ENCODE measurements around the gene KLHL2. TPM values are rescaled to one million over a fixed set of nuclear protein-coding genes. Genes with fewer than 3 reads are reported as not detected.
A peak's percentile ranks its signal among the peaks of the same experiment; 100 is the strongest.

KLHL2 gene
- total and polyA plus RNA-seq, 2 experiments from 2014 or later = 8.2 to 21.3 TPM

DNA sequence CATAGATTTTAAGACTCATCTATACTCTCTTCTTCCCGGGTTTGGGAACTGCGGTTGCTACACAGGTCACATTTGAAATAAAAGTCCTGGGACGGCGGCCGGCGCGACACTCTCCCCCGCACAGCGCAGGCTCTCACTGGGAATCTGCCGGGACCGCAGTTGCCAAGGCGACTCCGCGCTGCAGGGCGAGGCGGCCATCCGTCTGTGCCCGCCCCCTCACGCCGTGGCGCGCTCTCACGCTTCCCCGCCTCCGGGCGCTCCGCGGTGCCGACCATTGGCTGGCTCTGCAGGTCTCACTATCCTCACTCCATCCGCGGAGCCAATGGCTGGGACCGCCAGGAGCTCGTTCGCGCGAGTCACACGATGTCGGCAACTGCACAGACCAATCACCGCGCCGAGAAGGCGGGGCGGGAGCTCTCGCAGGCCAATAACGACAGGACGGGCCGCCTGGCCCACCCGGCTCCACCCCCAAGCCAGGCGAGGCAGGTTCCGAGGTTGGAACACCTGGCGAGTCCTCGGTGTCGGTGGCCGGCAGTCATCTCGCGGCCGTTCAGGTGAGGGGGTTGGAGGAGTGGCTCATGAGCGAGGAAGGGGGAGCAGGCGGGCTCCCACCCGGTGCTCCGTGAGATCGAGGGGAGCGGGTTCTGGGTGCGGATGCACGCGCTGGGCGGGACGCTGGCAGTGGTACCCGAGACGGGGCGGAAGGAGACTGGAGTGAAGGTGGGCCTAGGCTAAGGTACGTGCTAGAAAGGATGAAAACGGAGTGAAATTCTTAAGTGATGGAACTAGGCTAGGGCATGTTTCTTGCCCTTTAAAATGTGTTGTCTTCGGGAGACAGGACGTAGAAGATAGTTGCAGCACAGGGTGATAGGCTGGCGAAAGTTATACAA lies 120.1 kb downstream of the KLHL2 start, which contains the start of gene MSMO1:
MSMO1 (plus strand) TSS at position 459 of the 890 bp plus-strand sequence. CDS start 5,702 bp downstream, outside the sequence.
- Histone ChIP-seq H4K20me1 (ENCODE audit: insufficient read depth, poor library complexity, severe bottlenecking) (peaks cover 42% of the 10 kb centered on the region), H3K4me3 (peak within 1 kb of the TSS; percentile 43), H2AFZ (peak within 1 kb of the TSS; percentile 42), H3K9me3 (ENCODE audit: low read depth) (no peaks in the 10 kb centered on the region), H3K36me3 (replicated peaks; ENCODE audit: insufficient read depth, low read depth) (no peaks in the 10 kb centered on the region), H3K79me2 (peaks cover 49% of the 10 kb centered on the region), H3K9me2 (replicated peaks; ENCODE audit: insufficient read depth) (no peaks in the 10 kb centered on the region), H3K27ac (peak within 1 kb of the TSS; percentile 95), H3K4me2 (peak within 1 kb of the TSS; percentile 82), H3K4me1 (ENCODE audit: insufficient read depth) (peaks cover 14% of the 10 kb centered on the region), H3K27me3 (no peaks in the 10 kb centered on the region)
- peak; percentile 99 for DNase-seq (ENCODE audit: low spot score)
- TF ChIP-seq EZH2 (IDR thresholded peaks at IDR 0.05; ENCODE audit: borderline replicate concordance) = no peak
- TF ChIP-seq, protein P1, sequence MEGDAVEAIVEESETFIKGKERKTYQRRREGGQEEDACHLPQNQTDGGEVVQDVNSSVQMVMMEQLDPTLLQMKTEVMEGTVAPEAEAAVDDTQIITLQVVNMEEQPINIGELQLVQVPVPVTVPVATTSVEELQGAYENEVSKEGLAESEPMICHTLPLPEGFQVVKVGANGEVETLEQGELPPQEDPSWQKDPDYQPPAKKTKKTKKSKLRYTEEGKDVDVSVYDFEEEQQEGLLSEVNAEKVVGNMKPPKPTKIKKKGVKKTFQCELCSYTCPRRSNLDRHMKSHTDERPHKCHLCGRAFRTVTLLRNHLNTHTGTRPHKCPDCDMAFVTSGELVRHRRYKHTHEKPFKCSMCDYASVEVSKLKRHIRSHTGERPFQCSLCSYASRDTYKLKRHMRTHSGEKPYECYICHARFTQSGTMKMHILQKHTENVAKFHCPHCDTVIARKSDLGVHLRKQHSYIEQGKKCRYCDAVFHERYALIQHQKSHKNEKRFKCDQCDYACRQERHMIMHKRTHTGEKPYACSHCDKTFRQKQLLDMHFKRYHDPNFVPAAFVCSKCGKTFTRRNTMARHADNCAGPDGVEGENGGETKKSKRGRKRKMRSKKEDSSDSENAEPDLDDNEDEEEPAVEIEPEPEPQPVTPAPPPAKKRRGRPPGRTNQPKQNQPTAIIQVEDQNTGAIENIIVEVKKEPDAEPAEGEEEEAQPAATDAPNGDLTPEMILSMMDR (IDR thresholded peaks at IDR 0.05; ENCODE audit: poor library complexity) = no peak
- TF ChIP-seq EZH2phosphoT487 (IDR thresholded peaks at IDR 0.05; ENCODE audit: low read depth, severe bottlenecking, unreplicated experiment) = no peak
- WGBS (ENCODE audit: low lambda C conversion rate, missing lambda C conversion rate) = under 1% methylated on average over 73 of the region's 76 CpGs

DNA sequence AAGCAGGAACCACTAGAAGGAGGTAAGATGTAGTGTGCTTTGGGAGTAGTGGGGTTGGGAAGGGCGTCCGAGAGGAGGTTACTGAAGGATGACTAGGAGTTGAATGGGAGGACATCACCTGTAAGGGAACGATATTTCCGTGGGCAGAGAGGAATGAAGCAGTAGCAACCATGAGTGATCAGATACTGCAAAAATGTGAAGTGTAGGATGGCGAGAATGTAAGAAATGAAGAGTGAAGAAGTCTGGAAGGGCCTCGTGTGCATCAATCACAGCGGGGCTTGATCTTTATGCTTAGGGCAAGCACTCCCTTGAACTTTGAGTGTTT lies 120.7 kb downstream of the KLHL2 start:
- Histone ChIP-seq H3K9me3 (ENCODE audit: low read depth) (no peaks in the 10 kb centered on the region), H3K27ac (peak overlapping the region; percentile 93), H2AFZ (peak overlapping the region; percentile 23), H3K4me2 (peak overlapping the region; percentile 82), H3K27me3 (no peaks in the 10 kb centered on the region), H3K4me1 (ENCODE audit: insufficient read depth) (peaks cover 16% of the 10 kb centered on the region), H3K36me3 (replicated peaks; ENCODE audit: insufficient read depth, low read depth) (no peaks in the 10 kb centered on the region), H3K9me2 (replicated peaks; ENCODE audit: insufficient read depth) (no peaks in the 10 kb centered on the region), H4K20me1 (ENCODE audit: insufficient read depth, poor library complexity, severe bottlenecking) (peaks cover 48% of the 10 kb centered on the region), H3K79me2 (peaks cover 55% of the 10 kb centered on the region), H3K4me3 (peak overlapping the region; percentile 43)
- TF ChIP-seq, protein P1 (IDR thresholded peaks at IDR 0.05; ENCODE audit: poor library complexity) = no peak
- TF ChIP-seq EZH2 (IDR thresholded peaks at IDR 0.05; ENCODE audit: borderline replicate concordance) (no peak), EZH2phosphoT487 (IDR thresholded peaks at IDR 0.05; ENCODE audit: low read depth, severe bottlenecking, unreplicated experiment) (no peak)
- 0% methylated on average over 7 of the region's 7 CpGs for WGBS (ENCODE audit: low lambda C conversion rate, missing lambda C conversion rate)
- DNase-seq (ENCODE audit: low spot score) = no peak

DNA sequence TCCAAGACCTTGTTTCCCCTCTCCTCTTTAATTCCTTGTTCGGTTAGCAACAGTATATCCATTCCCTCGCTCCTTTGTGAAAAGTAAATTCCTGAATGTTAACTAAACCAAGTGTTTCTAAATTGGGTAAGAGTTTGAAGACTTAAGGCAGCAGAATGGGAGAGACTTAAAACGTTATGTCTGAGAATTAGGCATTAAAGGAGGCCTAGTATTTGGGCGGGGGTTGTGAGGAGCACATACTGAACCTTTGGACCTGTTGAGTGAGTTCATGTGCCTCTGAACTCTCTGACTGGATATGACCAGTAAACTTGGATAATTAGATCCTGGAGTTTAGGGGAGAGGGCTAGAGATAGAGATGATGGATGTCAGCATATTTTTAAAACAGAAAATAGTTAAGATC lies 121.3 kb downstream of the KLHL2 start:
- no peaks in the 10 kb centered on the region for H3K9me2 ChIP-seq (replicated peaks; ENCODE audit: insufficient read depth)
- H3K36me3 ChIP-seq (replicated peaks; ENCODE audit: insufficient read depth, low read depth) = no peaks in the 10 kb centered on the region
- no peak for TF ChIP-seq EZH2phosphoT487 (IDR thresholded peaks at IDR 0.05; ENCODE audit: low read depth, severe bottlenecking, unreplicated experiment)
- TF ChIP-seq, protein P1 (IDR thresholded peaks at IDR 0.05; ENCODE audit: poor library complexity) = no peak
- no peak for TF ChIP-seq EZH2 (IDR thresholded peaks at IDR 0.05; ENCODE audit: borderline replicate concordance)
- peak overlapping the region; percentile 43 for H3K4me3 ChIP-seq
- H3K27me3 ChIP-seq = no peaks in the 10 kb centered on the region
- no peak overlapping the region for H2AFZ ChIP-seq
- peaks cover 61% of the 10 kb centered on the region for H3K79me2 ChIP-seq
- H3K27ac ChIP-seq = peak overlapping the region; percentile 93
- peaks cover 20% of the 10 kb centered on the region for H3K4me1 ChIP-seq (ENCODE audit: insufficient read depth)
- peaks cover 55% of the 10 kb centered on the region for H4K20me1 ChIP-seq (ENCODE audit: insufficient read depth, poor library complexity, severe bottlenecking)
- H3K9me3 ChIP-seq (ENCODE audit: low read depth) = no peaks in the 10 kb centered on the region
- WGBS (ENCODE audit: low lambda C conversion rate, missing lambda C conversion rate) = 12% methylated on average over 4 of the region's 4 CpGs
- DNase-seq (ENCODE audit: low spot score) = peak; percentile 28
- peak overlapping the region; percentile 82 for H3K4me2 ChIP-seq
